Mesodermal cell (in vitro differentiated cells): ENCODE measurements around the gene TMPRSS3.

Experiments
- H3K27ac ChIP-seq: 2 replicates; pipeline ENCODE4 v1.7.0; 2013; ENCODE audit warnings: mild to moderate bottlenecking, low read depth, low read length, moderate library complexity; ENCODE audit not compliant: severe bottlenecking
- H3K36me3 ChIP-seq: 2 replicates; pipeline ENCODE4 v1.7.1; 2013; ENCODE audit warnings: mild to moderate bottlenecking, low read length, moderate library complexity; ENCODE audit not compliant: control insufficient read depth, insufficient read depth
- H3K4me1 ChIP-seq: one replicate; pipeline ENCODE4 v1.7.1; 2013; ENCODE audit warnings: mild to moderate bottlenecking, low read length; ENCODE audit not compliant: insufficient read depth, control insufficient read depth, poor library complexity, severe bottlenecking
- H3K4me3 ChIP-seq: 2 replicates; pipeline ENCODE4 v1.7.0; 2013; ENCODE audit warnings: low read length, control low read depth, mild to moderate bottlenecking; ENCODE audit not compliant: insufficient read depth, poor library complexity, severe bottlenecking; ENCODE audit errors: extremely low read depth
- H3K9me3 ChIP-seq: 2 replicates; pipeline ENCODE4 v1.7.1; 2013; ENCODE audit warnings: mild to moderate bottlenecking, low read length, moderate library complexity; ENCODE audit not compliant: control insufficient read depth
- WGBS, 2 experiments: methylation state at CpG; one replicate each; pipeline ENCODE4 v1.1.5; 2013; ENCODE audit warnings: missing lambda C conversion rate in 2 of 2; ENCODE audit not compliant: insufficient coverage in 2 of 2; 5-methylcytosine and 5-hydroxymethylcytosine counted together

TMPRSS3 gene

DNA sequence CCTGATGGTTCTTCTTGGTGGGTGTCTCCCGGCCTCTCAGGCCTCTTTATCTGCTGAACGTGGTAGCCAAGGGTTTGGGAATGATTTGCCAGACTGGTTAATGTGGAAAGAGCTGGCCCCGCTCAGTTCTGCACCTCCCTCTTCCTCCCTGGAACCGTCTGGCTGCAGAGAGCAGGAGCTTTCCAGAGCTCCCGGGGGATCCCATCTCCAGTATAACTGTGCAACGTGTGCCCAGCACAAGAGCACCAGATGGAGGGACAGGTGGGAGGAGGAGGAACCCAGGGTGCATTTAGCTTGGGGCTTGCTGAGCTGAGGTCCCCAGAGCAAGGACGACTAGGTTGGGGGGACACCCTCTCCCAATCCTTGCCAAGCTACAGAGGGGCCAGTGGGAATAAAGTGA is 34.6 kb downstream of the TMPRSS3 start:
- Histone ChIP-seq H3K4me1 (no peaks in the 10 kb centered on the region), H3K36me3 (no peaks in the 10 kb centered on the region), H3K27ac (no peak overlapping the region), H3K4me3 (no peak overlapping the region), H3K9me3 (no peaks in the 10 kb centered on the region)
- WGBS, 2 experiments = 60 to 76% methylated on average over 2 to 5 of the region's 7 CpGs

GRCh38 chr21:42360317-42360716 is 35.5 kb downstream of the TMPRSS3 start:
- WGBS, 2 experiments = 70 to 100% methylated on average over 1 to 2 of the region's 2 CpGs
- H3K4me3 ChIP-seq = no peak overlapping the region
- no peaks in the 10 kb centered on the region for H3K9me3 ChIP-seq
- no peaks in the 10 kb centered on the region for H3K36me3 ChIP-seq
- no peaks in the 10 kb centered on the region for H3K4me1 ChIP-seq
- H3K27ac ChIP-seq = no peak overlapping the region

DNA sequence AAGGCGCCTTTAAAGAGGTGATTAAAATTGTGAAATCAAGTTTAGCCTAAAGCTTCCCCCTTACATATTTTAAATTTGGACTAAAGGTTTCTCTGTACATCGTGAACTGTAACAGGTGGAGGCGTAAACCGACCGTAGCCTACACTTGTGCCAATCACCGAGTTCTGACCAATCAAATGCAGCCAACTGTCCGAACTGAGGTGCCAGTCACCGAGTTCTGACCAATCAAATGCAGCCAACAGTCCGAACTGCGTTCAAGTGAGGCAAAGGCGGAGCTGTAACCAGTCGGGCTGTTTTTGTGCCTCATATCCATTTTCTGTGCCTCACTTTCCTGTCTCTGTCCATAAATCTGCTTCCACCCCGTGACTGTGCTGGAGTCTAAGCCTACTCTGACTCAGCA is 36.9 kb downstream of the TMPRSS3 start:
- Histone ChIP-seq H3K27ac (no peak overlapping the region), H3K36me3 (no peaks in the 10 kb centered on the region), H3K4me1 (no peaks in the 10 kb centered on the region), H3K9me3 (no peaks in the 10 kb centered on the region), H3K4me3 (no peak overlapping the region)
- 88 to 89% methylated on average over 12 of the region's 13 CpGs for WGBS, 2 experiments

DNA sequence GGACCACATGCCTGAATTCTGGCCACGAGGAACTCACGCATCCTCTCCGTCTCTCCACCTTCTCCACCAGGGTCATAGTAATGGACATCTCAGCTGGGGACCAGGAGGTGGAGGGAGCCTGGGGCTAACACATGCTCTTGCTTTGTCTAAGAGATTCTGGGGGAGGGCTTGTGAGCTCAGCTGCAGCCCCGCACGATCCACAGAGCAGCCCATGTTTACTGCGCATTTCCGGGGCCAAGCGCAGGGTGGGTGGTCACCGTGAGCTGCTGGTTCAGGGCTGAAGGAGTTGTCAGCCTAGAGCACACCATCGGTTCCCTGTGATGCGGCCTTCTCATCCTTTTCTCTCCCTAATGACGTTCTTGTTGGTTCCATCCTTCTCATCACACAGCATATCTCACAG is 37.6 kb downstream of the TMPRSS3 start:
- Histone ChIP-seq H3K36me3 (no peaks in the 10 kb centered on the region), H3K27ac (no peak overlapping the region), H3K4me1 (no peaks in the 10 kb centered on the region), H3K9me3 (no peaks in the 10 kb centered on the region), H3K4me3 (no peak overlapping the region)
- WGBS, 2 experiments = 88 to 96% methylated on average over 10 to 11 of the region's 12 CpGs

DNA sequence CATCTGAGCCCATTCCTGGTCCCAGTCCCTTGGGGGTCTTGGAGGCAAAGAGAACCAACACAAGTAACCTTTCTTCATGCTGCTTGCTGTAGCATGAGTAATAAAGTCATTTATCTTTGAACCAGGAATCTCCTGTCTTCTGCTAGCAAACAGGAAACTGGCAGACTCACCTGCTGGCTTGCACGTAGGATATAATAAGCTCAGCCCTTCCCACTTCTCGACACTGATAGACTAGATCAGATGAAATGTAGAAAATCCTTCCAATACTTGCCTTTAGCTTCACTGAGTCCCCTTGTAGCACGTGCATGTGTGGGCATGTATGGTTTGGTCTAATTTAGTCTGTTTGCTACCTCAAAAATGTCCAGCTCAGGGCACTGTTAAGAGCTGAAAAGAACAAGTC is 38.5 kb downstream of the TMPRSS3 start:
- H3K4me3 ChIP-seq = no peak overlapping the region
- H3K36me3 ChIP-seq = no peaks in the 10 kb centered on the region
- WGBS, 2 experiments = 94% methylated on average over 3 of the region's 3 CpGs; no CpG with 5 or more reads in 1 of the 2 experiments
- no peaks in the 10 kb centered on the region for H3K9me3 ChIP-seq
- H3K27ac ChIP-seq = no peak overlapping the region
- no peaks in the 10 kb centered on the region for H3K4me1 ChIP-seq

- H3K36me3 ChIP-seq = no peaks in the 10 kb centered on the region
- WGBS, 2 experiments = 77 to 79% methylated on average over 6 of the region's 6 CpGs
- no peaks in the 10 kb centered on the region for H3K4me1 ChIP-seq
- no peak overlapping the region for H3K4me3 ChIP-seq
- H3K27ac ChIP-seq = no peak overlapping the region
- H3K9me3 ChIP-seq = no peaks in the 10 kb centered on the region
These were observed 39.2 kb downstream of the TMPRSS3 start for GRCh38 chr21:42356650-42357049.

GRCh38 chr21:42356046-42356445 is 39.8 kb downstream of the TMPRSS3 start:
- Histone ChIP-seq H3K27ac (no peak overlapping the region), H3K9me3 (no peaks in the 10 kb centered on the region), H3K4me3 (no peak overlapping the region), H3K36me3 (no peaks in the 10 kb centered on the region), H3K4me1 (no peaks in the 10 kb centered on the region)
- 94 to 100% methylated on average over 1 to 2 of the region's 2 CpGs for WGBS, 2 experiments

DNA sequence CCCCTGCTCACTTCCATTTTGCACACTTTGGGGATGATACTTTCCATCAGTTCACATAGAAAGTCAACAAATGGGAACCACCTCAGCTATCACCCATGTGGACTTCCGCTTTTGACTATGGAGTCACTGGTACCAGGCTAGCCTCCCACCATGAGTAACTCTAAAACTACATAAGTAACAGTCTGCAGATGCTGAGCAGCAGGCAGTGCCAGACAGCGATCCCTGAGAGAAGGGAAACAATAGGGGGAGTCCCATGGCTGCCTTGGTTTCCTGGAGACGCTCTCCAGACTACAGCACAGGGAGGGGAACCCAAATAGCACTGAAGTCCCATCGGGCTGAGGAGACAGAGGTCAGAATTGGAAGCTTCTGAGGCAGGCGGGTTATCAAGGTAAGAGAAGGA is 42.2 kb downstream of the TMPRSS3 start:
- 91 to 100% methylated on average over 5 of the region's 5 CpGs for WGBS, 2 experiments

GRCh38 chr21:42352441-42353095 is 43.3 kb downstream of the TMPRSS3 start:
- Histone ChIP-seq H3K4me3 (no peak overlapping the region), H3K9me3 (no peaks in the 10 kb centered on the region), H3K27ac (no peak overlapping the region), H3K4me1 (no peaks in the 10 kb centered on the region), H3K36me3 (no peaks in the 10 kb centered on the region)
- 84 to 92% methylated on average over 13 of the region's 14 CpGs for WGBS, 2 experiments

More for the DNA sequence above, 42.2 kb downstream of the TMPRSS3 start:
- Histone ChIP-seq H3K9me3 (no peaks in the 10 kb centered on the region), H3K4me1 (no peaks in the 10 kb centered on the region), H3K27ac (no peak overlapping the region), H3K36me3 (no peaks in the 10 kb centered on the region), H3K4me3 (no peak overlapping the region)

DNA sequence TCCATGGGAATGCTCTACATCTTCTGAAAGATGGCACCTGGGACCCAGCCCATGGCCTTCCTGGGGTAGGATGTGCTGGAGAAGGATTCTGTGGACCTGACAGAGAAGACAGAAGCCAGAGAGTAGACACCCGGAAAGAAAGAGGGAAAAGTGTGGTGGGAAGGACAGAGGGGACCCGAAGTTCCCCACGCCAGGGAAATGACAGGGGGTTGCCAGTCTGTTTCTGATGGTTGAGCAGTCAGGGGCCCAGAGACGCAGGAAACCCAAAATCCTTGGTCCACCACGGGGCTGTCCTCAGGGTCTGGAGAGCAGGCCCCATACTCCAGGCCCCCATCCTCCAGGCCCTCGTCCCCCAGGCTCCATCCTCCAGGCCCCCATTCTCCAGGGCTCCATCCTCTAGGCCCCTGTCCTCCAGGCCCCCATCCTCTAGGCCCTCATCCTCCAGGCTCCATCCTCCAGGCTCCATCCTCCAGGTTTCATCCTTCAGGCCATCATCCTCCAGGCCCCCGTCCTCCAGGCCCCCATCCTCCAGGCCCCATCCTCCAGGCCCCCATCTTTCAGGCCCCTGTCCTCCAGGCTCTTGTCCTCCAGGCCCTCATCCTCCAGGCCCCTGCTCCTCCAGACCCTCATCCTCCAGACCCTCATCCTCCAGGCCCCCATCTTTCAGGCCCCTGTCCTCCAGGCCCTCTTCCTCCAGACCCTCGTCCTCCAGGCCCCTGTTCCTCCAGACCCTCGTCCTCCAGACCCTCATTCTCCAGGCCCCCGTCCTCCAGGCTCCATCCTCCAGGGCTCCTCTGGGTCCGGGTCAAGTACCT is 44.0 kb downstream of the TMPRSS3 start:
- no peak overlapping the region for H3K27ac ChIP-seq
- H3K36me3 ChIP-seq = no peaks in the 10 kb centered on the region
- H3K9me3 ChIP-seq = no peaks in the 10 kb centered on the region
- no peak overlapping the region for H3K4me3 ChIP-seq
- no peaks in the 10 kb centered on the region for H3K4me1 ChIP-seq
- 75 to 82% methylated on average over 9 to 10 of the region's 11 CpGs for WGBS, 2 experiments

DNA sequence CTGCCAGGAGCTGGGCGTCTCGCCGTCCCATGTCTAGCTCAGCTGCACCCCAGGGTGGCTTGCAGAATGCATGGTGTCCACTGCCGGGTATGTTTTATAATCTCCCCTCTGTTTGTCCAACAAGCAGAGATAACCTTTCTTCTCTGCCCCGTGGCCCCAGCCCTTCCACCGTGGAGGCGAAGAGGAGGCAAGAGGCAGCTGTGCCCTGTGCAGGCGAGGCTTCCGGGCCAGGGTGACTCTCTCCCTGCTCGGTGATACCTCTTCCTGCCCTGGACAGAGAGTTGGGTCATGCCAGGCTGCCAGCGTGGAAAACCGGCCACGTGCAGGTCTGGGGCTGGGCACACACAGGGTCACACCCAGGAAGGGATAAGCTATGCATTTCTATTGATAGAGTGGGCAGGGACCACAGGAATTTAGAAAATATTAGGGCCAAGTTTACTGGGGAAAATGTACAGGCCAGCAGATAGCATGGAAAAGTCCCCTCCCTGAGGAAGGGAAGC is 44.9 kb downstream of the TMPRSS3 start, which contains the start of gene TFF2:
TFF2 (minus strand) TSS at position 68 of the 500 bp plus-strand sequence; CDS start at position 31, 37 bp downstream.
- H3K4me1 ChIP-seq = no peaks in the 10 kb centered on the region
- H3K9me3 ChIP-seq = no peaks in the 10 kb centered on the region
- H3K27ac ChIP-seq = no peak within 1 kb of the TSS
- WGBS, 2 experiments = 92 to 93% methylated on average over 13 of the region's 13 CpGs
- H3K4me3 ChIP-seq = no peak within 1 kb of the TSS
- H3K36me3 ChIP-seq = no peaks in the 10 kb centered on the region
